ENCODE measurements around the gene CYB561.

CYB561 gene

DNA sequence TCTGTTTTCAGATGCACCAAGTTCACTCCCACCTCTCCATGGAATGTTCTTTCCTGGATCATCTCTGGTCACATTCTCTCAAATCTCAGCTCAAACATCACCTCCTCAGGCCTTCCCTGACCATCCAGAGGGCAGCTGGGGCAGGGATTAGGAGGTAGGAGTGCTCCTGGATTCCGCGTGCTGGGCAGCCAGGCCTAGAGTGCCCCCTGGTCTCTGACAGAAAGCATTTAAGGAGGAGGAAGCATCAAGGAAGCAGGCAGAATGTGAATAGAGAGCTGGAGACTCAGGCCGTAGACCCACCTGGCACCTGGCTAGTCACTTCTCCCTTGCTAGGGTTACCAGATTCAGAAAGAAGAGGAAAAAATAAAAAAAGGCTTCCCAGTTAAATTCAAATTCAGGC lies 2.5 kb upstream of the CYB561 start:
- DNase-seq (ENCODE audit: low read depth): no peak

DNA sequence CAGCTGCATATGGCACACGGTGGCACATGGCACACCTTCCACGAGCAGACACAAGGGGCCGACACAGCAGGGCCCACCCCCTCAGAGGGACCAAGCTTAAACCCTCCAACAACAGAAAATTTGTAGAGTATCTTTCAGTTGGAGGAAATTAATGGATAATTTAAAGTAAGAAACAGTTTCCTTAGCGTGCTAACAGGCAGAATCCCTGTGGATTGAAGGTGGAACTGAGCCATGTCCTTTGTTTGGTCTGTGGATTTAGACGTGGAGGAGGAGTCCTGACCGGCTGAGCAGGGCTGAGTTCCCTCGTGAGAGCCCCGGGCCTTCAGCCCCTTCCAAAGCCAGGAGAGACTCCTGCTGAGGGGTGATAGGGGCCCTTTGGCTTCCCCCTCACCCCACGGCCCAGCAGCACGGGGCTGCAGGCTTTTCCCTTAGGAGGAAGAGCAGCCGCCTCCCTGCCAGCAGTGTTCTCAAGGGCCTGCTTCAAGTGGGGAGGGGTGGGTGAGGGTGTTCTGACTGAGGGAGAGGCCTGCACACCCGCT lies 1.4 kb upstream of the CYB561 start:
- DNase-seq (ENCODE audit: low read depth): no peak

- peak; percentile 19 for DNase-seq (ENCODE audit: low read depth)
Observed at GRCh38 chr17:63446753-63447470, 806 bp upstream of the CYB561 start.

GRCh38 chr17:63445571-63445953 lies 544 bp downstream of the CYB561 start:
- DNase-seq (ENCODE audit: low read depth): peak; percentile 54

DNA sequence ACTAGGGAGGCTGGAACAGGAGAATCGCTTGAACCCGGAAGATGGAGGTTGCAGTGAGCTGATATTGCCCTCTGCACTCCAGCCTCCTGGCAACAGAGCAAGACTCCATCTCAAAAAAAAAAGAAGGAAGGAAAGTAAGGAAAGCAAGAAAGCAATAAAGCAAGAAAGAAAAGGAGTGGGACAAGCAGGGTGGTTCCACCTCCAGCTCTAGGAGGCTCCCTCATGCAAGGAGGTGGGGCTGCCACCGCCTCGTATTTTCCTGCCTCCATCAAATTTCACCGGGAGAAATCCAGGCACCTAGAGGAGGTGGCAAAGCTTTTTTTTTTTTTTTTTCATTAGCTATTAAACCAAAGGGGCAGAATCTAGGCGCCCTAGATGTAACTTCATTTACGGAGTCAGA lies 1.0 kb downstream of the CYB561 start:
- no peak for DNase-seq (ENCODE audit: low read depth)

- DNase-seq (ENCODE audit: low read depth): no peak
Observed at GRCh38 chr17:63444457-63444856, 1.6 kb downstream of the CYB561 start.

- no peak for DNase-seq (ENCODE audit: low read depth)
Observed at GRCh38 chr17:63443053-63443452, 3.1 kb downstream of the CYB561 start.

DNA sequence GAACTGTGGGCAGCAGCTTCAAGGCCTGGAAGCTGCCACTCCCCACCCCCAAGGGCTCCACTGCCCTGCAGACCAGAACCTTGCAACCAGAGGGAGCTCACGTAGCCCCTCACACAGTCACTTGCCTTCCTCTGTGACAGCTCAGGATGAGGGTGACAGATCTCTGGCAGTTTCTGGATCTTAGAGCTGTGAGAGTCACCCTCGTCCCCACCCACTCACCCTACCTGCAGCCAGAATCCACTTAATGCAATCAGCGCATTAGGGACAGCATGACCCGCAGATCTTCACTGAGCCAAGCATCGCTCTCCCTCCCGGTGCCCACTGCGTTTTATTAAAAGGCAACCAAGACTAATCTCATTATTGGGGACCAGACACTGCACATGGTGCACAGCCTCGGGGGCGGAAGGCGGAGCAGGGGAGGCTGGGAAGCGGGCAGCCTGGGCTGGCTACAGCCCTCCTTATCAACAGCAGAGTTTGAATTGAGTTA lies 3.5 kb downstream of the CYB561 start:
- DNase-seq (ENCODE audit: low read depth): no peak

GRCh38 chr17:63442074-63442473 lies 4.0 kb downstream of the CYB561 start:
- no peak for DNase-seq (ENCODE audit: low read depth)

GRCh38 chr17:63441654-63442053 lies 4.5 kb downstream of the CYB561 start:
- no peak for DNase-seq (ENCODE audit: low read depth)

GRCh38 chr17:63440770-63441335 lies 5.3 kb downstream of the CYB561 start:
- DNase-seq (ENCODE audit: low read depth): no peak

- no peak for DNase-seq (ENCODE audit: low read depth)
Observed at GRCh38 chr17:63440127-63440769, 5.9 kb downstream of the CYB561 start.

DNA sequence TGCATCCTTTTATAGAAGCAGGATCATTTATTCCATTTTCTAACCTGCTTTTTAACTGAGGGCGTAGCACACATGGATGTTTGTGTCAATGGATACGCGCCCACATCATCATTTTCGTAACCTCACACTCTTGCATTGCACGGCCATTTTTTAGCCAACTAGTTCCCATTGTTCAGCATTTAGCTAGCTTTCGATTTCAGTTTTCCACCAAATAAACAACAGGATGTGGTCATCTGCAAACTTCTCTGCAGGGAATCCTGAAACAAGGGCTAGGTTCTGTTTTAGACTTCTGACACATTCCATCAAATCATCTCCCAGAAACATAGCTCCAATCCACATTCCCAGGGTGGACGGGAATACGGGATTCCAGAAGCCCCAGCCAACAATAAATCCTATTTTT lies 6.4 kb downstream of the CYB561 start:
- no peak for DNase-seq (ENCODE audit: low read depth)

DNA sequence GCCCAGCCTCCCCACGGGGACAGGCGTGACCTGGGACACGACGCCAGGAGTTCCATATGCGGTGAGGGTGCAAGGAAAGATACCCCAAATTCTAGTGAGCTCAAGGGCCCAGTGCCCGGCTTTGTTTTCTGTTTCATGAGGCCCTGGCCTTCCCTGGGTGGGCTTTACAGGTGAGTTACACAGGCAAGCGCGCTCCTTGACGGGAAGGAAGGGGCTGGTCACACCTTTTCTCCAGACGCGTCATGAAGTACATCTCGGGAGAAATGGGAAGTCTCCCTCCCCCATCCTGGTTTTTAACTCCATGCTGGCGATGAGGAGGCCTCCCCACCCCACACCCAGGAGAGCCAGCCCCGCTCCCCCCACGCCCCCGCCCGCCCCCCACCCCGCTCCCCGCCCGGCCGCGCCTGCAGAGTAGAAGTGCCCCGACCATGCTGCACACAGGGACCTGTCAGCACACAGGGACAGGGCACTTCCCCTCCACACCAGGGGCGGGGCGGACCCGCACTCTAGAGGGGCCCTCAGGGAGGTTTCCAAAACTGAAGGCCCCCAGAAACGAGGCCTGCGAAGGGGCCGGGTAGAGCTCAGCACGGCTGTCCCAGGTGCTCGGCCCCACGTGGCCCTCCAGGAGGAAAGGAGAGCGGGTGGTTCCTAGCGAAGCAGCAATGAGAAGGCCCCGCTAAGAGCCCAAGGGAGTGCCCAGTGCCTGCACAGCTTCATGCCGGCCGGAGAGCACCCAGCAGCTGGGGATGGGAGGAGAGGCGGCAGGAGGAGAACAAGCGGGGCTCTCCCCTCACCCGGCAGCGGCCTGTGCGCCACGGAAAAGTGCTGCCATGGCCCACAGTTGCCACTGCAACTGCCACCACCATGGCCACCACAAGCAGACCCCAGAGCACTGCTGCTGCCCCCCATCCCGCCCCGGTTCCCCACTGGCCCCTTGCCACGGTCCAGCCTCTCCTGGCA lies 7.7 kb downstream of the CYB561 start:
- no peak for DNase-seq (ENCODE audit: low read depth)

DNA sequence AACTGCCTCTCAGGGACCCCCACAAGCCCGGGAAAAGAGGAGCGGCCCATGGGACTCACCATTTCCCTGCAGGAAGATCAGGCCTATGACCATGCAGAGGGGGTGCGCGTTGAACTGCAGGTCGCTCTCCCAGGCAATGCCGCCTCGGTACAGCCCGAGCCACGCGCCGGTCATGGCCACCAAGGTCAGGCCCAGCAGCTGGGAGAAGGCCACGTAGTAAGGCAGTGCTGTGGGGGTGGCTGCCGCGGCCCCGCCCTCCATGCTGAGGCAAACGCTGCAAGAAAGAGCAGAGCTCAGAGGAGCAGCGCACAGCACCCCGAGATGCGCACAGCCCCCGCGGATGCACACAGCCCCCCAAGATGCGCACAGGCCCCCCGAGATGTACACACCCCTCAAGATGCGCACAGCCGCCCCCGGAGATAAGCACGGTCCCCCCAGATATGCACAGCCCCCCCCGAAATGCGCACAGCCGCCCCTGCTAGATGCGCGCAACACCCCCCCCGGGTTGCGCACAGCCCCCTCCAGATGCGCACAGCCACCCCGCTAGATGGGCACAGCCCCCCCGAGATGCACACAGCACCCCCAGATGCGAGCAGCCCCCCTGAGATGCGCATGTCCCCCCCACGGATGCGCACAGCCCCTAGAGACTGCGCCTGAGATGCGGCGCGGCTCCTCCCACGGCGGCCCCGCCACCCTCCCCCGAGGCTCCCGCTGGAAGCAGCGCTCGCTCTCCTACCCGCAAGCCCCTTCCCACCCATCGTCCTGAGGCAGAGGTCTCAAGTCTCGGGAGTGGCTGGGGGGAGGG lies 8.6 kb downstream of the CYB561 start:
- no peak for DNase-seq (ENCODE audit: low read depth)

GRCh38 chr17:63436523-63437110 lies 9.5 kb downstream of the CYB561 start:
- DNase-seq (ENCODE audit: low read depth): no peak

DNA sequence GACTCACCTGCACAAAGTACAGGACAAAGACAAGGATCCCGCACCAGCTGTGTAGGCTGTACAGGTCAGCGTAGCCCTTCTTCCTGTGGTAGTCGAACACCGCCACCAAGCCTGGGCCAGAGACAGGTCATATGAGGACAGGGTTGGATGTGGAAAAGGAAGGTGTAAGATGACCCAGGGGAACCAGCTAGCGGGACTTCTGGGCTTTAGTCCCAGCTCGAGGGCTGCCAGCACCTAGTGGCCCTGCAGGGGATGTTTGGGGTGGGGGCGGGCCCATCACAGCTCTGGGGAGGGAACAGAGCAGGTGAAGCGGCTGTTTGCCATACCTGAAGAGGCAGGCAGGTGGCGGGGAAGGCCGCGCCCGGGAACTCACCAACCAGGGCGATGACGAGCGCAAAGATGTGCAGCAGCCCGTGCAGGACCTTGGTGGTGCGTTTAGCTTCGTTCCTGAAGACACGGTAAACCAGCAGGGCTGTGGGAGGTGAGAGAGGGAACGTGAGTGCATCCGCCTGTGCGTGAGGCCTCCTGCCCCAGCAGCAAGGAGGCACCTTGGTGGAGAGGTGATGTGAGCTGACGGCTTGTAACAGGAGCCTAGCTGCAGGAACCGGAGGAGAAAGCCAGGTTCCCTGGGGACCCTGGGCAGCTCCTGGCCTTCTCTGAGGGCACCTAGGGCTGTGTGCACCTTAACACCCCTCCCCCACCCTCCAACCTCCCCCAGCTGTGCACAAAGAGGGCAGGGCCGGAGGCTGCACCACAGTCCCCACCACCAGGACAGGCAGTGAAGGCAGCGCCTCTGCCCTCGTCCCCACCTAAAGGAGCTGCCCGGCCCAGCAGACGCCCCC lies 10.2 kb downstream of the CYB561 start:
- no peak for DNase-seq (ENCODE audit: low read depth)

GRCh38 chr17:63434951-63435571 lies 11.0 kb downstream of the CYB561 start:
- DNase-seq (ENCODE audit: low read depth): no peak

Measured in stimulated activated CD4-positive, alpha-beta T cell treated with anti-CD3 and anti-CD28 coated beads, Interleukin-2, amount 100 ng/mL, for 4 hours (primary cell).